Measurements from ENCODE around the gene EIF2B2. TPM values are rescaled to one million over a fixed set of nuclear protein-coding genes. Genes with fewer than 3 reads are reported as not detected.
A peak's percentile ranks its signal among the peaks of the same experiment; 100 is the strongest.

EIF2B2 gene
- polyA plus RNA-seq (2013, experiment 1 of 2; ENCODE audit: insufficient read length), result 50.2 TPM
- 51.2 TPM for polyA plus RNA-seq (2013, experiment 2 of 2; ENCODE audit: insufficient read length)

DNA sequence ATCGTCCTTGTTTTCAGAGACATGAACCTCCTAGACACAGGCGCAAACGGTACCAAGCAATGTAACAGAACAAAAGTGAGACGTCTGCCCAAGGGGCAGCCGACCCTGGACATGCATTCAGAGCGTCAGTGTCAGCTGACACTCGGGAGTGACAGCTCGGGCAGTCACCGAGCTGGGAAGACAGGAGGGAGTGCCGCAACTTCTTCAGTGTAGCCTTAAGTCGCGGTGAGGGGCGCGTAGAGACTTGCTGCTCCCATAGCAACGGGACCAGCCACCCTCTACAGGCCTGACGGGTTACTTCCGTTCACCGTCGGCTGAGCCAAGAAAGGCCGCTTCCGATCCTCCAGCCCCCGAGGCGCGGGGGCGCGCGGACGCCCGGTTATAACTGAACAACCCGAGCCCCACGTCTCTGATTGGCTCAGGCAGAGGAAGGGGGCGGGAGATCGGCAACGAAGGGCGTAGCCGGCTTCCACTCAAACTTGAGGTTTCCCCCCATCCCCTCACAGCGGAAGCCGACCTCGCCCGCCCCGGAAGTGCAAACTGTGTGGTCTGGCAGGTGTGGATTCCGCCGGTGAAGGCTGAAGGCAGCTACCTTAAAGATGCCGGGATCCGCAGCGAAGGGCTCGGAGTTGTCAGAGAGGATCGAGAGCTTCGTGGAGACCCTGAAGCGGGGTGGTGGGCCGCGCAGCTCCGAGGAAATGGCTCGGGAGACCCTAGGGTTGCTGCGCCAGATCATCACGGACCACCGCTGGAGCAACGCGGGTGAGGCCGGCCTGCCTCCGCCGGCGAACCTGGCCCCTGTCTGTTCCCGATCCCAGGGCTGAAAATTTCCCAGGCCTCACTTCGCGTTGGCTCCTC, at the start of gene EIF2B2:
EIF2B2 (plus strand) TSS at position 530 of the 858 bp plus-strand sequence; CDS start at position 600, 70 bp downstream.
- peak; percentile 97 for DNase-seq

DNA sequence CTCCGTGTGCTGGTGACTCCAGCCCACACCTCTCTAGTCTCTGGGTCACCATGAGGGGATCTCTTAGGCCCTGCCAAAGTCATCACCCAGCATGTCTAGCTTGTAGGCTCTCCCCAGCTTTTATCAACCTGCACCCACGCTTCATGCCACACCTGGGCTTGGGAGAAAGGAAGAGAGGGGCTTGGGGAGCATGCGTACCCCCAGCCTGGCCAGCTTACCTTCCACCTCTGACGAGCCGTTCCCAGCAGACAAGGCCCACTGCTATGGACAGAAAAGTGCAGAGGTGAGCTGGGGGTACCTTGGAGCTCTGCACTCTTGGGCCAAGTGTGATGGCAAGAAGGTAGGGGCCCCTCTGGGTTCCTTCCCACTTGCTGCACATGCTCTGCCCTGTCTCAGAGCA, 49.0 kb upstream of the EIF2B2 start:
- no peak for DNase-seq

- peak; percentile 29 for DNase-seq
Observed at GRCh38 chr14:74954232-74954946, 48.3 kb upstream of the EIF2B2 start.

GRCh38 chr14:74954947-74955228, 47.8 kb upstream of the EIF2B2 start:
- DNase-seq, result no peak

DNA sequence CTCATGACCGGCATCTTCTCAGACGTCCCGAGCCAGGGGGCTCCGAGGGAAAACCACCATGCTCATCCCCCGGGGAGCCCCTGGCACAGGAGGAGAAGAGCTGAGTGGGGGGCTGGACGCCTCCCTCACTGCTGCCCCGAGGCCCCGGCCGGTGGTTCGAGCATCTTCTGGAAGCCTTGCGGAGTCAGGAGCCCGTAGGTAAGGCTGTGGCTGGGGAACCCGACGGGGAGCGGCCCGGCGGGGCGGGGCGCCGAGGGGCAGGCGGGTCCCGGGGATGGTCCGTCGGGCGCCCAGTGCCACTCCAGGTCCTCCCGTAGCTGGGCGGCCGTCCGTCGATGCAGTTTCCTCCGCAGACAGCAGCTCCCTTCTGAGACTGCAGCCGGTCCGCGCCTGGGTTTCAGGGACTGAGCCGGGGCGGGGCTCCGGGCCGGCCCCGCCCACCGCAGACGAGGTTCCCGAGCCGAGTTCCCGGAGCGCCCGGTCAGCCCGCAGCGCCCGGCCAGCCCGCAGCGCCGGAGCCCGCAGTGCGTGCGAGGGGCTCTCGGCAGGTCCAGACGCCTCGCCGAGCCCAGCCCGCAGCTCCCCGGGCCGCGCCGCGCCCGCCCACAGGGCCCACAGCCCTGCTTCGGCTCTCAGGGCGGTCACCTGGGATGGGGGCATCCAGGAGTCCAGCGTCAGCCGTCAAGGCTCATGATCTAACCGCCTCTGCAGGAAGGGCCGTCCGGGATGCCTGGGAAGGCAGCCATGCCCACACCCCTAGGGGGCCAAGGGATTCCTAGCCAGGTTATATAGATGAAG, 47.3 kb upstream of the EIF2B2 start, which contains the start of gene PGF:
PGF (minus strand) TSS at position 369 of the 798 bp plus-strand sequence; CDS start at position 14, 355 bp downstream.
- peak; percentile 62 for DNase-seq

DNA sequence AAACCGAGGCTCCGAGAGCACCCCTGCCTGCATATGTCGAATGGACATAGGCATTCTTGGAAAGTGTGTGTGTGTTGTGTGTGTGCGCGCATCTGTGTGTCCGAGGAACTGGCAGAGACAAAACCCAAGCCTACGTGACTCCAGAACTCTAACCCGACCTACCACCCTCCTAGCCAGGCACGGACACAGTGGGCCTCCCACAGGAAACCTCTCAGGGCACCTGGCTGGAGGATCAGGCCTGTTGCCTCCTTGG, 46.8 kb upstream of the EIF2B2 start:
- DNase-seq, result no peak

GRCh38 chr14:74956280-74957072, 46.2 kb upstream of the EIF2B2 start:
- no peak for DNase-seq

DNA sequence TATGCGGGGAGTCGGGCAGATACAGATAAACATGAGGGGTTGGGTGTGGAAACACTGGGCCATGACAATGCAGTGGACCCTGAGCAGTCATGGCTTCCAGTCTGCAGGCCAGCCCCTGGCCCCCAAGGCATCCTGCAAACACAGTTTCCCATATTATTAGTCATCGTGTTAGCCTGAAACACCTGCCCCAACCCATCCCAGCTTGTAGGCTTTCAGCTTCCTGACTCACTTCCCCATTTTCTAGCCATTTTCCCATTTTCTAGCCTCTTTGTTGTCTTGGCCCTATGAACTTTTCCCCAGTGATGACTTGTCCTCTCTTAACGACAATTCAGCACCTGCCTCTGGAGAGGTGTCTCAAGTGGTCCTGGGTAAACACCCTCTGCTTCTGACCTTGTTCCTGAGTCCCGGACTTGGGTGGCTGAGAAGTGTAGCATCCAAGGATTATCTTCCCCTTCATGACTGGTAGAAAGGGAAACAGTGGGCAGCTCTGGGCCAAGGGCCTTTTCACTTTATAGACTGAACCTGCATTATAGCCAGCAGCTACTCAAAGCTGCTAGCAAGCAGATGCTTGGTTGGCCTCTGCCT, 43.0 kb upstream of the EIF2B2 start:
- no peak for DNase-seq

GRCh38 chr14:74960736-74961135, 42.0 kb upstream of the EIF2B2 start:
- no peak for DNase-seq

DNA sequence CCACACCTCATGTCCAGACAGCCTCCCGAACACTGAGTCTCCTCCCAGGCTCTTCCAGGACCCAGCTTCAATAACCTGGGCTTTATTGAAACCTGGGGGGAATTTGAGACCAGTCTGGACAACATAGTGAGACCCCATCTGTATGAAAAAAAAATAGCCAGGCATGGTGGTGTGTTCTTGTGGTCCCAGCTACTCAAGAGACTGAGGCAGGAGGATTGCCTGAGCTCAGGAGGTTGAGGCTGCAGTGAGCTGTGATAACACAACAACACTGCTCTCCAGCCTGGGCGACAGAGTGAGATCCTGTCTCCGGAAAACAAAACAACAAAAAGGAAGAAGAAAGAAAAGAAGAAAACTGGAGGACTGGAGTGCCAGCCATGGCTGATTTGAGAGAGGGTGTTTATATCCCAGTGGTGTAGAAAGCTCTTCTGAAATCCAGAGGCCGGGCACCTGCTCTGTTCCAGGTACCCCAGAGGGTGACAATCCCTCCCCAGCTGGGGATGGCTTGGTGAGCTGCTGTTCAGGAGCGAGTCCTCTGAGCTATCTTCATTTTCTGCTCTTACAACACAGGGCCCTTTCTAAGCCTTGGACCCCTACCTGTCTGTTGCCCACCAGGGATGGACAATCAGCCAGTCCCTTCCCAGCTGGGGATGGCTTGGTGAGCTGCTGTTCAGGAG, 41.3 kb upstream of the EIF2B2 start:
- DNase-seq, result no peak

- DNase-seq, result no peak
Observed at GRCh38 chr14:74962046-74962445, 40.7 kb upstream of the EIF2B2 start.

GRCh38 chr14:74962493-74962892, 40.2 kb upstream of the EIF2B2 start:
- no peak for DNase-seq

DNA sequence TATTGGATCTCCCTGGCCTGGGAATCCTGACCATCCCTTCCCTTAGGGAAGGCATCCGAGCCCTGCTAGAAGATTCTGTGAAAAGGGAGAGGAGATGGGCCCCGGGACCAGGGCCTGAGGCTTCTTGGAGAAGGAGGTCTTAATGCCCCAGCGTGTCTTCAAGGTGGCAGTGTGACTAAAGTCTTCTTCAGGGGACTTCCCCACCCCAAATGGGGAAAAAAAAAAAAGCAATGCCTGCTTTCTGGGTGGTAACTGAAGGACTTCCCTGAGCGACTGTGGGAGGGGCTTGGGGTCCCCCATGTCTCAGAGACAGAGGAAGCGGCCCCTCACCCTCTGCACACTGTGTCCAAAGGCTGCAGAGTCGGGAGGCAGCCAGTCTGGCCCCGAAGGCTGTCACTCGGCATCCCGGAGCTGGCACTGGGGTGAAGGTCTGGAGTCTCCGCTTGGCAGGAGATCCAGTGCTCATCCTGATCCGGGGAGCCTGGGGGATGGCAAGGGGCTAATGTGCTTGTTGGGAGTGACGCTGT, 39.5 kb upstream of the EIF2B2 start:
- no peak for DNase-seq

GRCh38 chr14:74963705-74964271, 38.9 kb upstream of the EIF2B2 start:
- DNase-seq, result peak; percentile 30

DNA sequence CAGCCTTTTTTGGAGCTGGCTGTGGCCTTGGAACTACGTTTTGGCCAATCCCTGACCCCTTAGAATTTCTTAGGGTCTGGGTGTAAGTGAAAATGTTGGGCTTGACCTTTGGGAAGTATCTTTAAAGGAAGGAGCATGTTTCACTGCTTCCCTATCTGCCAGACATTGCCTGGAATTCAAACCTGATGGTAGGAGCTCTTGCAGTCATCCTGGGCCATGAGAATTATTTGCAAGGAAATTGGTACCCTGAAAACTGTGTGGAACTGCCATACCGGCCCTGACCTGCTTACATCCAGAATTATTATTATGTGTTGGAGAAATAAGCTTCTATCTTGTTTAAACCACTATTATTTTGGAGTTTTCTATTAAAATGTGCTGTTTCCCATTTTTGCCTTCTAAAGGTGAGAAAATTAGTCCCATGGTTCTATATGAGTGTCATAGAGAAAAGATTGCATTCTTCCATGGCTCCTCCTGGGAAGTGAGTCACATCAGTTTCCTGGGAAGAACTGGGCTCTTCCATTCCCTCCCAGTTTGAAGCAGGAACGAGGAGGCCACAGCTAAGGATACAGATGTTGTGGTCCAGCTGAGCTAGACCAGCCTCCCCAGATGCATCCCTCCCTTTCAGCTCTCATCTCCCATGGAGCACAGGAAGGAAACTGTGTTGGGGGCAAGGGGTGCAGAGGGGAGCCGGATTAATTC, 37.8 kb upstream of the EIF2B2 start:
- DNase-seq, result peak; percentile 69

GRCh38 chr14:74965486-74966153, 37.1 kb upstream of the EIF2B2 start:
- peak; percentile 44 for DNase-seq

GRCh38 chr14:74968811-74969210, 33.9 kb upstream of the EIF2B2 start:
- DNase-seq, result no peak

DNA sequence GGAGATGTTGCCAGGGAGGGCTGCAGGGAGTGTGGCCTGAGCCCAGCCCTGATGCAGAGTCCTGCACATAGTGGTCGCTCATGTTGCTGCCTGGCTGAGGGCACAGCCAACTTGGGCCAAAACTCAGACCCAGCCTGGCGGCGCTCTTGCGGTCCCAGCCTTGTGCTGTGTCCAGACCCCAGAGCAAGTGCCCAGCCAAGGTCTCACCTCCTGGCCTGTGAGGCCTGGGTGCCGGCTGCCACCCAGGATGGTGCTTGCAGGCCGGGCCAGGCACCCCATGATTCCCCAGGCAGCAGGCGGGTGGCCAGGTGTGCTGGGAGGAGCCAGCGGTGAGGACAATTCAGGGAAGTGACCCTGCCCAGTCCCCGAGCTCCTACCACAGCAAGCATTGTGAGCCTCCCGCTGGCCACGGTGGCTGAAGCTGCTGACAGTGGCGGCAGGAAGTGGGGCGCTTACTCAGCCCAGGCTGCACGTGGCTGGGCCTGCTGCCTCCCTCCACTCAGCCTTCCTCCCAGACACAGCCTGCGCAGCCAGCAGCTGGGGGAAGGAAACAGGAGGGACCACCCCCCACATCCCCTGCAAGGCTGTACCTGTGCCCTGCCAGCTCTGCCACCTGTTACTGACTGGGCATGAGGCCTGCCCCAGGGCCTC, 29.6 kb upstream of the EIF2B2 start:
- DNase-seq, result peak; percentile 46

DNA sequence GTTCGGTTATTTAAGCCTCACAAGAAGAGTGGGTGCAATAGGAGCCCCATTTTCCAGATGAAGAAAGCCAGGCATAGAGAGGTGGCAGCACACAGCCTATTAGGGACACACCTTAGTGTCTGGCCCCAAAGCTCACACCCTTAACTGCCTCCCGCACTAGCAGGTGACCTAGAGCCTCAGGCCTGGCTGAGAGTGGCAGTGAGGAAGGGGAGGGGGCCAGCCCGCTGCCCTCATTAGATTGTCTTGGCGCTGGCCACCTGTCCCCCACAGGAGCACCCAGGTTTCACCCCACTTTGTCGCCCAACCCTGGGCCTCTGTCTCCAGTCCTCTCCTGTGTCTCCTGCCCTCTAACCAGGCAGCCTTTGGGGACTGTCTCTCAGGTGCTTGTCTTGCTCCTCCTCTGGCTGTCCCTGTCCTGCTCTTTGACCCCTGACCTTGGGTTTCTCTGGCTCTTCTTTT, 28.8 kb upstream of the EIF2B2 start:
- no peak for DNase-seq

All from fibroblast of skin of scalp (primary cell).